Astrocyte of the cerebellum (primary cell): ENCODE measurements around the gene MRPL45.

Experiments
- DNase-seq: peaks from one replicate; pipeline ENCODE4 v3.0.0-alpha.2; 2011; ENCODE audit warnings: low read depth
- H3K4me3 ChIP-seq: 2 replicates; pipeline ENCODE4 v1.5.1; 2011; ENCODE audit warnings: mild to moderate bottlenecking, low read depth, low read length, moderate library complexity
- CTCF ChIP-seq: IDR thresholded peaks from 2 replicates; pipeline ENCODE4 v1.5.1; 2012; ENCODE audit warnings: low read length, low read depth, moderate library complexity, mild to moderate bottlenecking; ENCODE audit errors: missing control alignments
- in situ Hi-C: cut with HindIII; loops from 2 replicates; pipeline ENCODE4 v1.10.0; 2017; ENCODE audit warnings: low sequenced_read_pairs

The MRPL45 gene

GRCh38 chr17:38345743-38346142 lies 48.8 kb downstream of the MRPL45 start:
- in situ Hi-C loops: no loop called here
- no peak for TF ChIP-seq CTCF
- DNase-seq: no peak
- H3K4me3 ChIP-seq: no peak overlapping the region

- peak; percentile 98 for TF ChIP-seq CTCF
- in situ Hi-C loops: no loop called here
- H3K4me3 ChIP-seq: no peak overlapping the region
- DNase-seq: peak; percentile 75
Measured at GRCh38 chr17:38349097-38349730, 52.2 kb downstream of the MRPL45 start.

GRCh38 chr17:38350035-38350434 lies 53.1 kb downstream of the MRPL45 start:
- DNase-seq: no peak
- TF ChIP-seq CTCF: no peak
- H3K4me3 ChIP-seq: no peak overlapping the region
- in situ Hi-C loops: no loop called here

GRCh38 chr17:38351412-38352222 lies 54.6 kb downstream of the MRPL45 start, which contains the start of gene SOCS7:
TSS of gene SOCS7 (plus strand) at chr17:38351844. CDS start at chr17:38352053, 209 bp downstream.
- TF ChIP-seq CTCF: no peak
- DNase-seq: peak; percentile 72
- peak within 1 kb of the TSS; percentile 70 for H3K4me3 ChIP-seq
- in situ Hi-C loops: no loop called here

GRCh38 chr17:38352245-38353085 lies 55.5 kb downstream of the MRPL45 start:
- in situ Hi-C loops: no loop called here
- TF ChIP-seq CTCF: no peak
- peak overlapping the region; percentile 70 for H3K4me3 ChIP-seq
- DNase-seq: no peak

- H3K4me3 ChIP-seq: peak overlapping the region; percentile 70
- in situ Hi-C loops: no loop called here
- no peak for DNase-seq
- no peak for TF ChIP-seq CTCF
Measured at GRCh38 chr17:38353086-38353604, 56.2 kb downstream of the MRPL45 start.
